Neural progenitor cell (in vitro differentiated cells): ENCODE data around the gene CASR.

Experiments used
- CTCF ChIP-seq: fragments of 200-600 bp; sonication (generic); IDR thresholded peaks from 2 replicates; pipeline ENCODE4 v1.5.1; 2017; ENCODE audit warnings: antibody characterized with exemption, mild to moderate bottlenecking
- EZH2 ChIP-seq: fragments of 200-600 bp; sonication (generic); IDR thresholded peaks from 2 replicates; pipeline ENCODE4 v1.6.1; 2017; ENCODE audit warnings: antibody characterized with exemption, mild to moderate bottlenecking, moderate library complexity

- TF ChIP-seq CTCF (no peak), EZH2 (no peak)
Observed at GRCh38 chr3:122325769-122326168, 142.3 kb downstream of the CASR start.
